Measurements from ENCODE around the gene FNTB. TPM values are rescaled to one million over a fixed set of nuclear protein-coding genes. Genes with fewer than 3 reads are reported as not detected.

Gene FNTB
- total and polyA plus RNA-seq, 9 of the 15 experiments (the other 6 are each of a cell fraction or from before 2014, with no cell fraction given), result 6.9 to 23.2 (median 12.2) TPM

GRCh38 chr14:65044596-65044959, 57.9 kb downstream of the FNTB start (continued):
- peak; percentile 86 for TF ChIP-seq TAL1 (IDR thresholded peaks at IDR 0.05)
- TF ChIP-seq ZFP36 (IDR thresholded peaks at IDR 0.05; ENCODE audit: low read depth, low read length, partially characterized antibody), result peak; percentile 85
- TF ChIP-seq CEBPG (CRISPR knock-in tag; IDR thresholded peaks at IDR 0.05), result peak; percentile 88
- TF ChIP-seq CEBPG (tag; conservative IDR thresholded peaks at IDR 0.05 in 1 of 2, IDR thresholded peaks at IDR 0.05 in 1 of 2), result peak; percentile 83 to 91
- TF ChIP-seq, protein P1, sequence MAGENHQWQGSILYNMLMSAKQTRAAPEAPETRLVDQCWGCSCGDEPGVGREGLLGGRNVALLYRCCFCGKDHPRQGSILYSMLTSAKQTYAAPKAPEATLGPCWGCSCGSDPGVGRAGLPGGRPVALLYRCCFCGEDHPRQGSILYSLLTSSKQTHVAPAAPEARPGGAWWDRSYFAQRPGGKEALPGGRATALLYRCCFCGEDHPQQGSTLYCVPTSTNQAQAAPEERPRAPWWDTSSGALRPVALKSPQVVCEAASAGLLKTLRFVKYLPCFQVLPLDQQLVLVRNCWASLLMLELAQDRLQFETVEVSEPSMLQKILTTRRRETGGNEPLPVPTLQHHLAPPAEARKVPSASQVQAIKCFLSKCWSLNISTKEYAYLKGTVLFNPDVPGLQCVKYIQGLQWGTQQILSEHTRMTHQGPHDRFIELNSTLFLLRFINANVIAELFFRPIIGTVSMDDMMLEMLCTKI (IDR thresholded peaks at IDR 0.05; ENCODE audit: partially characterized antibody), result no peak
- 0 out of 2 replicates have a peak, but pooled peaks have one; percentile 75 for TF ChIP-seq DPF2 (IDR thresholded peaks at IDR 0.05)
- TF ChIP-seq CEBPB (tag; IDR thresholded peaks at IDR 0.05), result peak; percentile 97
- peak; percentile 92 for TF ChIP-seq TEAD4 (IDR thresholded peaks at IDR 0.05; ENCODE audit: low read length)
- no peak for TF ChIP-seq TEAD4 (CRISPR knock-in tag; IDR thresholded peaks at IDR 0.05; ENCODE audit: borderline replicate concordance)
- TF ChIP-seq CBX1 (IDR thresholded peaks at IDR 0.05; ENCODE audit: low read depth), result 0 out of 2 replicates have a peak, but pooled peaks have one; percentile 44
- peak; percentile 77 for TF ChIP-seq CBFA2T2 (conservative IDR thresholded peaks at IDR 0.05)
- TF ChIP-seq ZBTB17 (CRISPR knock-in tag; IDR thresholded peaks at IDR 0.05), result 0 out of 2 replicates have a peak, but pooled peaks have one; percentile 26
- peak; percentile 72 for TF ChIP-seq SOX6 (IDR thresholded peaks at IDR 0.05)
- no peak for TF ChIP-seq MCM3 (IDR thresholded peaks at IDR 0.05)
- TF ChIP-seq STAT5A (IDR thresholded peaks at IDR 0.05; ENCODE audit: borderline replicate concordance, low read length), result peak; percentile 76
- peak; percentile 52; the same call in 1 of the 2 replicates for TF ChIP-seq SMARCC2 (IDR thresholded peaks at IDR 0.05; ENCODE audit: low read depth)

Measured in K562 (cell line).